HG03520 (cell line): ENCODE data around the gene FBLN1.

Experiments
- ATAC-seq: cut with Tn5 transposase; IDR thresholded peaks from one replicate; pipeline ENCODE4 v1.9.1; 2021; ENCODE audit warnings: mild to moderate bottlenecking, moderate library complexity; ENCODE audit not compliant: unreplicated experiment

Gene FBLN1

GRCh38 chr22:45631140-45631840 is 128.6 kb downstream of the FBLN1 start:
- ATAC-seq = no peak

- ATAC-seq = no peak
Observed at GRCh38 chr22:45631841-45632238, 129.2 kb downstream of the FBLN1 start.

DNA sequence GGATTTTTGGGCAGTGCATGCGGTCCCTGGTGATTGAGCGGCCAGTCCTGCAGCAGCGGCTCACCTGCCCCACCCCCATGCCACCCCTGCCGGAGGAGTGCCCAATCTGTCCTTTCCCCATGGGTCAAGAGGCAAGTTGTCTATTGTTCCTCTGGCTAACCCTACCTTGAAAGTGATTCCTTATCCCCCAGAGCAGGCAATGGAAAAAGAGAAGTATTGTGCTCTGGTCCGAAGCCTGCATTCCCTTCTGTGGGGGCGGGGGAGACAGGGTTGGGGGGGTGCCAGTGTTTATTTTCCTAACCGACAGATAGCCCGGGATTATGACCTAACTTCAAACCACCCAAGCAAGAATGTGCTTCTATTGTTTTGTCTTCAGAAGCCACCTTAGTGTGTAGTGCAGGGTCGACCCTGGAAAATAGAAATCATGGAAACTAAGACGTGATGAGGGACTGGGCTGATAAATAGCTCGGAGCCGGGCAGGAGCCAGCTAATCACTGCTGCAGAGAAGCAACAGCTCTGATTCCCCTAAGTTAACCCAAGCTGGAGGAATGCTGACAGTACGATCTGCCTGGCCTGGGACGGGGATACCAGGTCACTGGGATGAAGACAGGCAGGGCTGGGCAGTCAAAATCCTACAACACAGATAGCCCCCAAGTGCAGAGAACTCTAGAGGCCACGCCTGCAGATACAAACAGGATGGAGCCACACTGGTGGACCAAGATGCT is 130.3 kb downstream of the FBLN1 start:
- no peak for ATAC-seq

DNA sequence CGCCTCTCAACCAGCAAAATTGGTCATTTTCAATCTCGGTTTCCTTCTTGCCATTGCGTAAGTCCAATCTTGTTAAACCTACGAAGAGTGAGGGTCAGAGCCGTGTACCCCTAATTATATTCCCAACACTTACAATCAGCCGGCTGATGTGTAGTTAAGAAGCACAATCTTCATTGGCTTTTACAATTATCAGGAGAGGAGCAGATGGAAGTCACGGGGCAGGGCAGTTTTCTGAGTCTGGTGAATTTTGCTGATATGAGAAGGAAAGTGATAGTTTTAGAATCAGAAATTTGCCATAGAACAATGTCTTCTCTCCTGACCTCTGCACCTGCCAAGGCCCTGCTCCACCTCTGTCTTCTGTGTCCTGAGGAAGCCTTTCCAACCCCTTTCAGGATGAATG is 134.0 kb downstream of the FBLN1 start:
- ATAC-seq = no peak

- no peak for ATAC-seq
Observed at GRCh38 chr22:45638197-45638596, 135.5 kb downstream of the FBLN1 start.

DNA sequence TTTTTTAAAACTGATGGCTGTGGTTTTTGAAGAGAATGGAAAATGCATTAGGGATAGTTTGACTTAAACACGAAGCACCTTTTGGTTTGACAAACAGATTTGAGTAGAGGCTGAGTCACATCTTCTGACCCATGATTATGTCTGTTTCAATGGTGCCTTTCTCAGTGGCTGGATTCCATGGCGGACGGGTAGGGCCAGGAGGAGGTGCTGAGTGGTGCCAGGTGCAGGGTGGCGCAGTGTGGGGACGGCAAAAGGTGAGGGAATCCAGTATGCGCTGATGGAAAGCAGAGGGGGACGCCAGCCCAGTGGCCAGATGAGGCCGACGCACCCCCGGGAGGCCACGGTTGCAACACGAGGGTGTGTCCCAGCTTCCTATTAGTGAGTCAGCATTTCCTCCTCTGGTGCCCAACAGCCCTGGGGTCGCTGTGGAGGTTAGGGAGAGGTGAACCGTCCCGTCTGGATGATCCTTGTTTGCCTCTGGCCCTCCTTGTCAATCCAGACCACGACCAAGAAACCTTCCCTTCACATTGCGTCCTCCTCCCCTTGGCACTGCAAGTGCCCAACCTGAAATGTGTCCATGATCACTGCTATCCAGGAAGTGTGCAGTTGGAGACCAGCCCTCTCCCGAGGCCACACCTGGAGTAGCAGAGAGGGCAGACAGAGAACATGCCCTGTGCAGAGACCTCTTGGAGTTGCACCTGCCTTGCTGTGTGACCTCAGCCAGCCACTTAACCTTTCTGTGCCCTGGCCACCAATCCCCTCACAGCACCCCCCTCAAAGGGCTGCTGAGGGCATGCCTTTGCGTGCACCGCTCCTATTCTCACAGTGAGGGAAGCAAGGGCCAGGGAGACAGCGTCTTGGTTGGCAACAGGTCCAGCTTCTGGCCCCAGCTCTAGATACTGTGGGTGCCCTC is 136.4 kb downstream of the FBLN1 start:
- no peak for ATAC-seq

GRCh38 chr22:45639747-45640102 is 137.0 kb downstream of the FBLN1 start:
- no peak for ATAC-seq

- no peak for ATAC-seq
Observed at GRCh38 chr22:45640291-45640940, 137.7 kb downstream of the FBLN1 start.

DNA sequence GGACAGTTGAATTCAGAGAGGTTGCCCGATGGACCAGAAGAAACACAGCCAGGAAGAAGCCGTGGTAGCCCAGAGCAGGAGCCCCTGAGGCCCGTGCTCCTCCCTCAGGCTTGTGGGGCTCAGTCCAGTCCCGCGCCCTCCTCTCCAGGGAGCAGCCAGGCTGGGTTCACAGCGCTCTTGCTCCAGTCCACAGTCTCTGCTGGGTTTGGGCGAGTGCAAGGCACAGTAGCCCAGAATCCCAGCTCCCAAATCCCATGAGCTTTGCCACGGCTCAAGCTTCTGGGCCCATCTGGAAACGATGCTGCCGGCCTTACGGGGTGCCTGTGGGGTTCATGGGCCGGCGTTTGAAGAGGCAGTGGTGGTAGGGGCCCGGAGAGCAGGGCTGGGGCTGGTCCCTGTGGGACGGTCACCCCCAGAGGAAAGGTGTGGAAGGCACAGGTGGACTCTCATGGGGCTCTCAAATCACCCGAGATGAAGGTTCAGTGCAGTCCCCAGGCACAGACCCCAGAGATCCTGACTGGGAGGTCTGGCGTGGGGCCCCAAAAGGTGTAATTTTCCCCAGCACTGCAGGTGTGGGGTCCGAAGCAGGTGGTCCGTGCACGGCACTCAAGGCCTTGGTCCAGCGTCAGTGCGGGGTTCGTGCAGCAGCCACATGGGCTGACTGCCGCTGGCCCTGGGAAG is 138.4 kb downstream of the FBLN1 start:
- no peak for ATAC-seq

GRCh38 chr22:45642986-45643385 is 140.3 kb downstream of the FBLN1 start:
- ATAC-seq = no peak

DNA sequence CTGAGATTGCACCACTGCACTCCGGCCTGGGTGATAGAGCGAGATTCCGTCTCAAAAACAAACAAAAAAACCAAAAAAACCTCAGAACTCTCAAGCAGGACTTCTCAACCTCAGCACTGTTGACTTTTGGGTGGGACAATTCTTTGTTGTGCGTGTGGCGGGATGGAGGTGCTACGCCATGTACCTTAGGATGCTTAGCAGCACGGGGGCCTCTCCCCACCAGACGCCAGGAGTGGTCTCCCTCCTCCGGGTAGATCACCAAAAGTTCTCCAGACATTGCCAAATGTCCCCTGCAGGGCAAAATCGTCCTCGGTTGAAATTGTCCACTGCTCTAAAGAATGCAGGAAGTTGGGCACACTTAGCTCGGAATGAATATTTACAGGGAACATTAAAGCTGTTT is 142.0 kb downstream of the FBLN1 start:
- no peak for ATAC-seq

DNA sequence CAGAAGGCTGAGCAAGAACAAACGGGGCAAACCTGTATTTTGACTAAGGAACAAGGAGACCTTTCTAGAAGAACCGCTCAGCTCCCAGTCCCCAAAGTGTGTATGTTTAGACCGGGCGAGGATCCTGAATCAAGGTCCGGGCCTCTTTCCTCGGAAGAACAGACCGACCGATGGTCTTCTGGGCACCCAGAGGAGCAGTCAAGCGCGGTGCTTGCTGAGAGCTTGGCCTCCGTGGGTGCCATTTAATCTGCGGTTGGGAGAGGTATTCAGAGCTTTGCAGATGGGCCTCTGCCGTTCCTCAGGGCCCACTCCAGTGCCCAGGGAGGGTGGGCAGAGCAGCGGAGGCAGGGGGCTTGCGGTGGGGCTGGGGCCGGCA is 142.5 kb downstream of the FBLN1 start:
- ATAC-seq = no peak

GRCh38 chr22:45645526-45646414 is 143.1 kb downstream of the FBLN1 start:
- no peak for ATAC-seq

- ATAC-seq = no peak
Observed at GRCh38 chr22:45647532-45648225, 145.0 kb downstream of the FBLN1 start.

GRCh38 chr22:45648301-45649117 is 145.8 kb downstream of the FBLN1 start:
- ATAC-seq = no peak

DNA sequence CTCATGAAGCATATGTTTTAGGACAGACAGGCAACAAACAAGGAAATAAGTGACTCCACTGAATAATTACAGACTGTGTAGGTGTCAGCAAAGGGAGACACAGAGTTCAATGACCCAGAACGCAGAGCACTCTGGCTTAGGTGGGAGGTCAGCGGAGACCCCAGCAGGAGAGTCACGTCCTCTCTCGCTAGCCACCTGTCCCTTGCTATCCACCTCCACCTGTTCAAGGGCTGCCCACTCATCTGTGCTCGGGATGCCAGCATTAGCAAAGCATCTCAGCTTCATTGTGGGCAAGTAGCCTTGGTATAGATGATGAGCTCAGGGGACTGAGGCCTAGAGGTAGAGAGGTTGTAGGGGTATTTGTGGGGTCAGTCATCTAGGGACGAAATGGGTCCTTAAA is 147.1 kb downstream of the FBLN1 start:
- no peak for ATAC-seq

DNA sequence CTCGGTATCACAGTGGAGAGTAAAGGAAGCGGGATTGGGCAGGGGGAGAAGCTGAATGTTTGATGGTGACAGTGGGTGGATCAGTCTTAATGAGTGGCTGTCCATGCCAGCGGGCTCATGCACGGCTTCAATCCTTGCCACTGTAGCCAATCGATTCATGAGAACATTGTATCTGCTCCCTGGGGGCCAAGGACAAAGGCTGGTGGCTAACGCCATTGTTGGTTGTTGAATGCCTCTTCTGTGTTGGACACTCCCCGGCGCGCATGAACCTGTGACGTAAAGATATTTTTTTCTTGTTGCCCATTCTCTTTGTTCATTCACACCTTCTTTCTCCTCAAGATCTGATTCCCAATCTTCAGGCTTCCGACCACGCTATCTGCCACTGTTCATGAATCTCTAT is 148.0 kb downstream of the FBLN1 start:
- ATAC-seq = no peak
